ENCODE measurements around the gene C1orf146. TPM values are rescaled to one million over a fixed set of nuclear protein-coding genes. Genes with fewer than 3 reads are reported as not detected.

Gene C1orf146
- total and polyA plus RNA-seq, 2 experiments from 2014 or later: not detected

DNA sequence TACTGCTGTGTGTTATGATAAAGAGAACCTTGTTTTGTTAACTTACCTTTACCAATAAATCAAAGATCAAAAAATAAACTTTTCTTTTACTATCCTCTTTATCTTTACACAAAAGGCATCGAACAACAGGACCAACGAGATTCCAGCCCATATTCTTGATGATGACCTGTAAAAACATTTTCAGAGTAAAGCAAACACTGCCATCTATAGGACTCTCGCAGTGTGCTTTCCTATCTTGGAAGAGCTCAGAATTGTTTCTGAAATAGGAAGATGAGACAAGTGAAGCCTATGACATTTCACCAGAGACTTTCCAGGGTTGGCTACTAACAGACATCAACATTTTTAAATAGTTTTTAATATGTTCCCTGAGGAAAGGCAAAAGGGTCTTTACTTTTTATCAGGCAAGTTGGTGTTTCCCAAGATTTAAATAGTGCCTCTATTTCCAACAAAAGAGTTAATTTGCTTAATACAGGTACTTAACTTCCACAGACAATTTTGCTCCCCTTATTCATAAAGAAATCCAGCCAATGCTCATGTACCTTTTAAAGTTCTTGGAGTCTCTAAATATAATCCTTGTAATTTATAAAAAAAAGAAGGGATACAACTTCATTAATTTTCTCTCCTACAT, 73.8 kb downstream of the C1orf146 start:
- H3K9me3 ChIP-seq (ENCODE audit: low read depth): no peaks in the 10 kb centered on the region
- H3K36me3 ChIP-seq: peaks cover 32% of the 10 kb centered on the region
- no peak overlapping the region for H3K27ac ChIP-seq
- no peaks in the 10 kb centered on the region for H3K27me3 ChIP-seq
- no peaks in the 10 kb centered on the region for H3K4me1 ChIP-seq (ENCODE audit: low read depth)
- TF ChIP-seq, protein P1, sequence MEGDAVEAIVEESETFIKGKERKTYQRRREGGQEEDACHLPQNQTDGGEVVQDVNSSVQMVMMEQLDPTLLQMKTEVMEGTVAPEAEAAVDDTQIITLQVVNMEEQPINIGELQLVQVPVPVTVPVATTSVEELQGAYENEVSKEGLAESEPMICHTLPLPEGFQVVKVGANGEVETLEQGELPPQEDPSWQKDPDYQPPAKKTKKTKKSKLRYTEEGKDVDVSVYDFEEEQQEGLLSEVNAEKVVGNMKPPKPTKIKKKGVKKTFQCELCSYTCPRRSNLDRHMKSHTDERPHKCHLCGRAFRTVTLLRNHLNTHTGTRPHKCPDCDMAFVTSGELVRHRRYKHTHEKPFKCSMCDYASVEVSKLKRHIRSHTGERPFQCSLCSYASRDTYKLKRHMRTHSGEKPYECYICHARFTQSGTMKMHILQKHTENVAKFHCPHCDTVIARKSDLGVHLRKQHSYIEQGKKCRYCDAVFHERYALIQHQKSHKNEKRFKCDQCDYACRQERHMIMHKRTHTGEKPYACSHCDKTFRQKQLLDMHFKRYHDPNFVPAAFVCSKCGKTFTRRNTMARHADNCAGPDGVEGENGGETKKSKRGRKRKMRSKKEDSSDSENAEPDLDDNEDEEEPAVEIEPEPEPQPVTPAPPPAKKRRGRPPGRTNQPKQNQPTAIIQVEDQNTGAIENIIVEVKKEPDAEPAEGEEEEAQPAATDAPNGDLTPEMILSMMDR (IDR thresholded peaks at IDR 0.05; ENCODE audit: low read depth, low read length): peak; percentile 82
- H3K4me3 ChIP-seq: no peak overlapping the region
- peak; percentile 34 to 80 for DNase-seq (ENCODE audit: low read depth in 1 of 2, low spot score in 1 of 2)

Other genes with a start within 250 kb of the C1orf146 start
- 1.9 and 2.1 TPM in 2 replicates for gene EPHX4, start 187.9 kb upstream of the C1orf146 start, total RNA-seq
- 1.7 and 6.2 TPM in 2 replicates for gene EPHX4, start 187.9 kb upstream of the C1orf146 start, polyA plus RNA-seq
- not detected in 2 replicates for gene SETSIP, start 142.5 kb upstream of the C1orf146 start, total RNA-seq
- gene SETSIP, start 142.5 kb upstream of the C1orf146 start, polyA plus RNA-seq: not detected in 2 replicates
- gene BTBD8, start 137.6 kb upstream of the C1orf146 start, total RNA-seq: 6.6 and 8.3 TPM in 2 replicates
- 2.7 and 3.1 TPM in 2 replicates for gene BTBD8, start 137.6 kb upstream of the C1orf146 start, polyA plus RNA-seq
- 9.7 and 12.4 TPM in 2 replicates for gene GLMN, start 81.1 kb downstream of the C1orf146 start, total RNA-seq
- gene GLMN, start 81.1 kb downstream of the C1orf146 start, polyA plus RNA-seq: 26.1 and 26.2 TPM in 2 replicates
- gene RPAP2, start 81.1 kb downstream of the C1orf146 start, total RNA-seq: 4.2 and 6.3 TPM in 2 replicates
- 24.0 and 27.9 TPM in 2 replicates for gene RPAP2, start 81.1 kb downstream of the C1orf146 start, polyA plus RNA-seq

Measured in cardiac muscle cell (in vitro differentiated cells and primary cell).